Trophoblast cell (in vitro differentiated cells and primary cell): ENCODE data around the gene SUN1.

ENCODE experiments used
- DNase-seq, 2 donors: peaks; one replicate each; pipeline ENCODE4 v3.0.0-alpha.2; 2016
- H2AFZ ChIP-seq: 2 replicates; pipeline ENCODE4 v1.6.1; 2013; ENCODE audit warnings: low read length, moderate library complexity, mild to moderate bottlenecking; ENCODE audit not compliant: insufficient read depth, poor library complexity
- H2AK5ac ChIP-seq: 2 replicates; pipeline ENCODE4 v1.6.1; 2013; ENCODE audit warnings: mild to moderate bottlenecking, low read length
- H2BK120ac ChIP-seq: 2 replicates; pipeline ENCODE4 v1.6.1; 2013; ENCODE audit warnings: low read length, mild to moderate bottlenecking, moderate library complexity; ENCODE audit not compliant: insufficient read depth, poor library complexity
- H2BK12ac ChIP-seq: 2 replicates; pipeline ENCODE4 v1.6.1; 2013; ENCODE audit warnings: mild to moderate bottlenecking, low read length, moderate library complexity
- H2BK5ac ChIP-seq: 2 replicates; pipeline ENCODE4 v1.6.1; 2013; ENCODE audit warnings: low read length, low read depth, moderate library complexity, mild to moderate bottlenecking; ENCODE audit not compliant: poor library complexity
- H3K14ac ChIP-seq: 2 replicates; pipeline ENCODE4 v1.6.1; 2013; ENCODE audit warnings: mild to moderate bottlenecking, low read length
- H3K18ac ChIP-seq: 2 replicates; pipeline ENCODE4 v1.6.1; 2013; ENCODE audit warnings: mild to moderate bottlenecking, low read length
- H3K23ac ChIP-seq: 2 replicates; pipeline ENCODE4 v1.6.1; 2013; ENCODE audit warnings: low read length
- H3K27ac ChIP-seq: 2 replicates; pipeline ENCODE4 v1.5.1; 2013; ENCODE audit warnings: low read depth, mild to moderate bottlenecking, inconsistent platforms, low read length, moderate library complexity
- H3K27me3 ChIP-seq: 2 replicates; pipeline ENCODE4 v1.6.1; 2013; ENCODE audit warnings: inconsistent platforms, mild to moderate bottlenecking, low read length, moderate library complexity; ENCODE audit not compliant: insufficient read depth
- H3K36me3 ChIP-seq, 2 experiments: 1 replicate in 1 of 2; 2 replicates in 1 of 2; pipeline ENCODE4 v1.6.1; 2013; ENCODE audit warnings: low read length in 2 of 2, mild to moderate bottlenecking in 2 of 2, moderate library complexity in 1 of 2; ENCODE audit not compliant: insufficient read depth in 2 of 2, control insufficient read depth in 1 of 2
- H3K4ac ChIP-seq: 2 replicates; pipeline ENCODE4 v1.6.1; 2013; ENCODE audit warnings: low read depth, mild to moderate bottlenecking, low read length, moderate library complexity
- H3K4me1 ChIP-seq, 2 experiments: 1 replicate in 1 of 2; 2 replicates in 1 of 2; pipeline ENCODE4 v1.6.1; 2013; ENCODE audit warnings: low read length in 2 of 2, mild to moderate bottlenecking in 2 of 2, moderate library complexity in 1 of 2; ENCODE audit not compliant: insufficient read depth in 2 of 2, control insufficient read depth in 1 of 2
- H3K4me2 ChIP-seq: 2 replicates; pipeline ENCODE4 v1.6.1; 2013; ENCODE audit warnings: inconsistent platforms, mild to moderate bottlenecking, low read length, moderate library complexity
- H3K4me3 ChIP-seq: 2 replicates; pipeline ENCODE4 v1.5.1; 2013; ENCODE audit warnings: mild to moderate bottlenecking, low read depth, low read length, inconsistent platforms
- H3K79me1 ChIP-seq: one replicate; pipeline ENCODE4 v1.6.1; 2013; ENCODE audit warnings: low read length
- H3K79me2 ChIP-seq: 2 replicates; pipeline ENCODE4 v1.6.1; 2013; ENCODE audit warnings: low read length, mild to moderate bottlenecking; ENCODE audit not compliant: control insufficient read depth, insufficient read depth, poor library complexity
- H3K9ac ChIP-seq: 2 replicates; pipeline ENCODE4 v1.6.1; 2013; ENCODE audit warnings: mild to moderate bottlenecking, low read length
- H3K9me3 ChIP-seq: 2 replicates; pipeline ENCODE4 v1.6.1; 2013; ENCODE audit warnings: low read depth, mild to moderate bottlenecking, control low read depth, inconsistent platforms, low read length; ENCODE audit not compliant: insufficient read depth
- H4K12ac ChIP-seq: 2 replicates; pipeline ENCODE4 v1.6.1; 2013; ENCODE audit warnings: low read depth, mild to moderate bottlenecking, low read length, moderate library complexity
- H4K8ac ChIP-seq: 2 replicates; pipeline ENCODE4 v1.6.1; 2013; ENCODE audit warnings: low read depth, mild to moderate bottlenecking, low read length, moderate library complexity
- H4K91ac ChIP-seq: one replicate; pipeline ENCODE4 v1.6.1; 2013; ENCODE audit warnings: low read depth, mild to moderate bottlenecking, low read length, moderate library complexity
- WGBS: extraction: QIAGEN DNeasy Blood & Tissue Kit; methylation state at CpG from one replicate; pipeline ENCODE4 v1.1.7; 2013; ENCODE audit warnings: missing lambda C conversion rate; ENCODE audit not compliant: insufficient read length, insufficient coverage; ENCODE audit errors: extremely low coverage; 5-methylcytosine and 5-hydroxymethylcytosine counted together

SUN1 gene

GRCh38 chr7:843230-843629 is 11.0 kb downstream of the SUN1 start:
- H4K91ac ChIP-seq = no peak overlapping the region
- H3K36me3 ChIP-seq = peaks cover 43 to 45% of the 10 kb centered on the region in 2 experiments
- no peak overlapping the region for H3K14ac ChIP-seq
- DNase-seq = no peak
- no peak overlapping the region for H3K9ac ChIP-seq
- no peak overlapping the region for H3K4me3 ChIP-seq
- H2BK5ac ChIP-seq = no peak overlapping the region
- no peak overlapping the region for H2AK5ac ChIP-seq
- H3K27me3 ChIP-seq = no peaks in the 10 kb centered on the region
- H3K4me2 ChIP-seq = no peak overlapping the region
- H3K27ac ChIP-seq = no peak overlapping the region
- no peak overlapping the region for H2BK12ac ChIP-seq
- H3K4me1 ChIP-seq = no peaks in the 10 kb centered on the region
- H3K9me3 ChIP-seq = peaks cover 2% of the 10 kb centered on the region
- no peak overlapping the region for H3K4ac ChIP-seq
- no peak overlapping the region for H2BK120ac ChIP-seq
- H3K79me1 ChIP-seq = no peaks in the 10 kb centered on the region
- no peak overlapping the region for H4K8ac ChIP-seq
- no peaks in the 10 kb centered on the region for H3K79me2 ChIP-seq
- no peak overlapping the region for H3K23ac ChIP-seq
- H2AFZ ChIP-seq = no peak overlapping the region
- no CpG with 5 or more reads among the region's 17 CpGs for WGBS
- H4K12ac ChIP-seq = no peak overlapping the region
- no peak overlapping the region for H3K18ac ChIP-seq

DNA sequence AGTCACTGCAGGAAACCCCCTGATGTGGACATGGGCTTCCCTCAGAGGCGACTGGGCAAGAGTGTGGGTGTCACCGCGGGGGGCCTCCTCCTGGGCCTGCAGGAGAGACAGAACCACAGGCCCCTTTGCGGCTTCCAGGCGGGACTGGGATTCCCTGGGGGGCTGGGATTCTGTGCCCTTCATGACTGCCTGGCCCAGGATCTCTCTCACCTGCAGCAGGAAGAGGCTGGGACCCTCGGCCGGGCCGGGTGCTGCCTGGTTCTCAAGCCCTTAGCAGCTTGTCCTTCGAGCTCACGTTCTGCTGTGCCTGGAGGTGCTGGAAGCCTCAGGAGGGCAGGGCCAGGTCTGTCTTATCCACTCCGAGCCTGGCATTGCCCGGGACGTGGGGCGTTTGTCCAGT is 11.8 kb downstream of the SUN1 start:
- H4K8ac ChIP-seq = no peak overlapping the region

DNA sequence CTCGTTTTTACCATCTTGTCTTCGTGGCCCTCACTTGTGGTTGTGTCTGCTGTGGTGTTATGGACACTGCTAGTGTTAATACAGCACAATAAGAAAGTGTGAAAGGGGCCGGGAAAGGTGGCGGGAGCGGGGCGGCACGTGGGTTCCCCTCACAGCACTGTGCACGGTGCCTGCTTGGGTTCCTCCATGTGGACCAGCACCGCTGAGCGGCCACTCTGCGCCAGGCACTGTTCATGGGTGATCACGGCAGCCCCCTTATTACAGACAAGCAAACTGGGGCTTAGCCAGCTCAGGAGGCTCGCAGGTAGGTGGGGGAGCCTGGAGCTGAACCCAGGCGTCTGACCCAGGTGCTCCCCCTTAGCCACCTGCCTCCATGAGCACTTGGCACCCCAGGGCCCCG is 12.2 kb downstream of the SUN1 start:
- no CpG with 5 or more reads among the region's 15 CpGs for WGBS
- no peak overlapping the region for H4K8ac ChIP-seq

More for the DNA sequence above, 11.8 kb downstream of the SUN1 start:
- Histone ChIP-seq H3K27me3 (no peaks in the 10 kb centered on the region), H2AK5ac (no peak overlapping the region), H3K14ac (no peak overlapping the region), H2BK12ac (no peak overlapping the region), H3K23ac (no peak overlapping the region), H4K91ac (no peak overlapping the region), H3K9me3 (peaks cover 2% of the 10 kb centered on the region), H4K12ac (no peak overlapping the region), H3K4me2 (no peak overlapping the region), H3K4me1 (no peaks in the 10 kb centered on the region), H2AFZ (no peak overlapping the region), H3K18ac (no peak overlapping the region), H3K27ac (no peak overlapping the region), H2BK5ac (no peak overlapping the region), H3K4ac (no peak overlapping the region), H3K4me3 (no peak overlapping the region), H3K79me1 (no peaks in the 10 kb centered on the region), H3K79me2 (no peaks in the 10 kb centered on the region), H3K36me3 (peaks cover 41% of the 10 kb centered on the region in 2 experiments), H3K9ac (no peak overlapping the region), H2BK120ac (no peak overlapping the region)
- no CpG with 5 or more reads among the region's 14 CpGs for WGBS
- DNase-seq = no peak

DNA sequence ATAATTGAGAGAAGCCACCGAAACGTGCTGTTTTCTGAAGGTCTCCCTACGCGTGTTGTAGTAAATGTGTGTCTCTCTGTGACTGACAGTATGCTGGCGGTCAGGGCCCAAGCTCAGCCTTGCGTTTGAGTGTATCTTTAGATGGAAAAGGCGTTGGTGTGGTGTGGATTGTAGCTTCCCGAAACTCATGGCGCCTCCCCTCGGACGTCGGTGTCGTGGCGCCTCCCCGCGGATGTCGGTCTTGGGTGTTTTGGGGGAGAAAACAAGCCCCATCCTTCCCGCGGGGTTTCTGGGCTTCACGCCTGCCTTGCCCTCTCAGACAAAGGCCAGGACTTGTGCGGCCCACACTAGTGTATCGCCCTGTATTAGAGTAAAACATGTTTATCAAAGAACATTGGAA is 12.8 kb downstream of the SUN1 start:
- no peak overlapping the region for H3K27ac ChIP-seq
- no CpG with 5 or more reads among the region's 22 CpGs for WGBS
- H3K23ac ChIP-seq = no peak overlapping the region
- no peak overlapping the region for H3K9ac ChIP-seq
- no peak overlapping the region for H2AK5ac ChIP-seq
- no peak overlapping the region for H3K4me2 ChIP-seq
- no peak overlapping the region for H4K12ac ChIP-seq
- no peak overlapping the region for H3K4me3 ChIP-seq
- no peak overlapping the region for H4K91ac ChIP-seq
- no peaks in the 10 kb centered on the region for H3K79me1 ChIP-seq
- no peak overlapping the region for H2BK12ac ChIP-seq
- no peak overlapping the region for H3K14ac ChIP-seq
- H2BK5ac ChIP-seq = no peak overlapping the region
- no peak overlapping the region for H4K8ac ChIP-seq
- no peaks in the 10 kb centered on the region for H3K27me3 ChIP-seq
- no peak for DNase-seq
- H2BK120ac ChIP-seq = no peak overlapping the region
- H3K4ac ChIP-seq = no peak overlapping the region
- H3K9me3 ChIP-seq = peaks cover 2% of the 10 kb centered on the region
- no peaks in the 10 kb centered on the region for H3K79me2 ChIP-seq
- no peak overlapping the region for H3K18ac ChIP-seq
- H2AFZ ChIP-seq = no peak overlapping the region
- peaks cover 45% of the 10 kb centered on the region in 2 experiments for H3K36me3 ChIP-seq
- no peaks in the 10 kb centered on the region for H3K4me1 ChIP-seq

More for the DNA sequence above, 12.2 kb downstream of the SUN1 start:
- Histone ChIP-seq H3K4me1 (no peaks in the 10 kb centered on the region), H3K18ac (no peak overlapping the region), H3K4ac (no peak overlapping the region), H3K23ac (no peak overlapping the region), H3K27ac (no peak overlapping the region), H4K12ac (no peak overlapping the region), H3K14ac (no peak overlapping the region), H3K79me2 (no peaks in the 10 kb centered on the region), H3K79me1 (no peaks in the 10 kb centered on the region), H2BK5ac (no peak overlapping the region), H4K91ac (no peak overlapping the region), H3K9me3 (peaks cover 2% of the 10 kb centered on the region), H2BK120ac (no peak overlapping the region), H3K4me2 (no peak overlapping the region), H3K4me3 (no peak overlapping the region), H2AK5ac (no peak overlapping the region), H3K9ac (no peak overlapping the region), H3K36me3 (peaks cover 43% of the 10 kb centered on the region in 2 experiments), H2AFZ (no peak overlapping the region), H3K27me3 (no peaks in the 10 kb centered on the region), H2BK12ac (no peak overlapping the region)
- DNase-seq = no peak
